ENCODE measurements around the gene PGLYRP1. TPM values are rescaled to one million over a fixed set of nuclear protein-coding genes. Genes with fewer than 3 reads are reported as not detected.

PGLYRP1 gene, protein sequence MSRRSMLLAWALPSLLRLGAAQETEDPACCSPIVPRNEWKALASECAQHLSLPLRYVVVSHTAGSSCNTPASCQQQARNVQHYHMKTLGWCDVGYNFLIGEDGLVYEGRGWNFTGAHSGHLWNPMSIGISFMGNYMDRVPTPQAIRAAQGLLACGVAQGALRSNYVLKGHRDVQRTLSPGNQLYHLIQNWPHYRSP
- total RNA-seq, result not detected
- long read RNA-seq, result 0 reads

DNA sequence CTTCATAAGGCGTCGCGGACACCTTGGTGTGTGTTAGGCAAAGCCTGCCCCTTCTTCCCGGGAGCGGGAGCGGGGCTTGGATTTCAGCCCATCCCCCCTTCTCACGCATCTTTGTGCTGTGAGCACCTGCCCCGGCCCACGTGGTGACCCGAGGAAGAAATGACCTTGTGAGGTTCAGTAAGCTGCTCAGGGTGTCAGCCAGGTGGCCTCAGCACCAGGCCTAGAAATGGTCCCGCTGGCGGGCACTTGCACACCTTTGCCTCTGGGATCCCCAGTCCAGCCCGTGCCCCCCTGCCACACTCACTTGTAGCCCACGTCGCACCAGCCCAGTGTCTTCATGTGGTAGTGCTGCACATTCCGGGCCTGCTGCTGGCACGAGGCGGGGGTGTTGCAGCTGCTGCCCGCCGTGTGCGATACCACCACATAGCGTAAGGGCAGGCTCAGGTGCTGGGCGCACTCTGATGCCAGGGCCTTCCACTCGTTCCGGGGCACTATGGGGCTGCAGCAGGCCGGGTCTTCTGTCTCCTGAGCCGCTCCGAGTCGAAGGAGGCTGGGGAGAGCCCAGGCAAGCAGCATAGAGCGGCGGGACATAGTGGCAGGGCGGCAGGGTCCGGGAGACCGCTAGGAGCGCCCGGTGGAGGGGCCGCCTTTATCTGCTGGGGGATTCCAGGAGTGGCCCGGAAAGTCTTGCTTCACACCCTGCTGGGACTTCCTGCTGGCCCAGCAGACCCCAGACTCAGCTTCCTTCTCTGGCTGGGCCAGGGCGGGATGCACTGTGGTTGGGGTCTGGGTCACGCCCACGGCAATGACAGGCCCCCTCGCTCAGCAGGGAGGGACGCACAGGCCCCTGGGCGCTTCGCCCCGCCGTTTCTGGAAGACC lies at the start of gene PGLYRP1:
PGLYRP1 (minus strand) TSS at position 623 of the 880 bp plus-strand sequence; CDS start at position 591, 32 bp downstream.
- ATAC-seq (ENCODE audit: poor library complexity) (no peak), DNase-seq (no peak)

DNA sequence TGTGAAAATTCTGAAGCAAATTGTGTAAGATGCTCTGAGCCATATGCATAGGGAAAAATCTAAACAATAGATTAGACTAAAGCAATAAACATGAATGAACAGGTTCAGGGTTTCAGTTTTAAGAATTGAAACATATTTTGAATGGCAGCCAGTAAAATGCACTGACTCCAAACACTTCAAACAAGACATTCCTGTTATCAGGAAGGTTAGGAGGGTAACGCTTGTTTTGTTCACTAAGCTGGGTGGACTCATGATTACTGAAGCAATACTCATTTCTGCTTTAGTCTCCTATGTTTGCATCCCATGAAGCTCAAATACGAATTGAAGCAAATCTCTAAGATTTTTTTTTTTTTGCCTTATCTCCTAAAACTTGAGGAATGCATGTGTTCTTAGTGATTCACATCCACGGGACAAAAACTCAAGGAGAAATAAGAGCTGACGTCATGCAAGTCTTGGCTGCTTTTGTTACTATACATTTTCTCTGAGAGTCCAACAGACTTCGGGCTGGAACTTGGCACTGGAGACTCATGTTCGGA lies 47.0 kb upstream of the PGLYRP1 start:
- intact Hi-C loops (cut with DNase I), result no loop called here
- ATAC-seq (ENCODE audit: poor library complexity) (no peak), DNase-seq (no peak)

More for the DNA sequence above, at the start of gene PGLYRP1:
- intact Hi-C loops (cut with DNase I), result loop anchor here (10.0 kb wide), 1 partner anchor 172 kb away; no protein-coding TSS in a partner anchor

DNA sequence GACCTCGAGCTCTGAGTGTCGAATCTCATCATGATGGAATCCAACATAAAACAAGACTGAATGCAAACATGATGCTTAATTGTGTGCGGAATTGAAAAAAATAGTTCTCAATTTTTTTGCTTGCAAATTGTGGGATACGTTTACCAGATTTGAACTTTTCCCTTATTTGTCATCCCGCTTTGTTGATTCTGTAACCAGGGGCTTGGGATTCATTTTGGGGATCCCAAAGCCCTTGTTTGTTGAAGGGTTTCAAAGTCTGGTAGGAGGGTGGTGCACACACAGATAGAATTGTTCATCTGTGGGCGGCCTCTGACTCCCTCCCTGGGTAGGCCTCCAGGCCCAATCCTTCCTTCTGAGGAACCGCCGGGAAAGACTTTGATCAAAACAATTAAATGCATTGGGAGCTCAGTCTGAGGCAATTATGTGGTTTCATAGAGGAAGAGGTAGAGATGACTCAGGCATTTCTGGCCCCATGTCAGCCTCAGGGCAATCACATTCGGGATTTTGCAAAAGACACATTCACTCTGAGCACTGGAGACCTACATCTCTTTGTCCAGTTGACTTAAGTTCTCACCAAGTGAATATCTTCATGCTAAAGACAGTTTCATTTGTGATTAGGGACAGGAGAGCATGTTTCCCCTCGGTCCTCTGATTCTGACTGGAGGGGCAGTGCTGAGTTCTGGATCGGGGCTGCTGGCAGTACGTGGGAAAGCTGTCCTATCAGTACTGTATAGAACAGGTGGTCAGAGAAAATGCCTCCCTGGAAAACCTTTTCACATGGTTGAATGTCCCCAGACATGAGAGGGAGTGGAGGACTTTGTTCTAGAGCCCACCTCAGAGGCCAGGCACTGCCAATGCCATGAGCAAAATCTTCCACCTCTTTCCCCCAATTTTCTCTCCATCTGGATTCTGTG lies 45.7 kb upstream of the PGLYRP1 start:
- intact Hi-C loops (cut with DNase I), result no loop called here
- ATAC-seq (ENCODE audit: poor library complexity) (no peak), DNase-seq (no peak)

DNA sequence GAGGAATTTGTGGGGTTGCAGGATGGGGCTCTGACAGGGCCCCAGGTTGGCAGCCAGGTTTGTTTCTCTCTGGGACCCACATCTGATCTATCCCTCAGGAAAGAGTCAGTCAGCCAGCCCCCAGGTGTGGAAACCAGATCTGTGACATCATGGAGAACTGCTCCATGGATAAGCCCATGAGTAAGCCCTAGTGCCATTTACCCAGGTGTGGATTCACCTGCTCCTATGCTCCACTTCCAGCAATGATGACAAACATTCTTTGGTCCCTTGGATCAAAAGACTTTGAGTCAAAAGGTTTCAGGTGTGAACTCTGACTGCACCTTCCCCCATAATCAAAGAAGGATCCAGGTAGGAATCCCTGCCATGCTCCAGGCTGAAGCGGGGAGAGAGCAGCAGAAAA lies 44.8 kb upstream of the PGLYRP1 start:
- intact Hi-C loops (cut with DNase I), result no loop called here
- no peak for ATAC-seq (ENCODE audit: poor library complexity)
- no peak for DNase-seq

DNA sequence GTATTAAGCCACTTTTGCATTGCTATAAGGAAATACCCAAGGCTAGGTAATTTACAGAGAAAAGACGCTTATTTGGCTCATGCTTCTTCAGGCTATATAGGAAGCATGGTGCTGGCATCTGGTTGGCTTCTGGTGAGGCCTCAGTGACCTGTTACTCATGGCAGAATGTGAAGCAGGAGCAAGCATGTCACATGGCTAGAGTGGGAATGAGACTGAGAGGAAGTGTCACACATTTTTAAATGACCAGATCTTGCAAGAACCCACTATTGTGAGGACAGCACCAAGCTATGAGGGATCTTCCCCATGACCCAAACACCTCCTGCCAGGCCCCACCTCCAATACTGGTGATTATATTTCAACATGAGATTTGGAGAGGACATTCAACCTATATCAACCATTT lies 43.6 kb upstream of the PGLYRP1 start:
- intact Hi-C loops (cut with DNase I), result no loop called here

DNA sequence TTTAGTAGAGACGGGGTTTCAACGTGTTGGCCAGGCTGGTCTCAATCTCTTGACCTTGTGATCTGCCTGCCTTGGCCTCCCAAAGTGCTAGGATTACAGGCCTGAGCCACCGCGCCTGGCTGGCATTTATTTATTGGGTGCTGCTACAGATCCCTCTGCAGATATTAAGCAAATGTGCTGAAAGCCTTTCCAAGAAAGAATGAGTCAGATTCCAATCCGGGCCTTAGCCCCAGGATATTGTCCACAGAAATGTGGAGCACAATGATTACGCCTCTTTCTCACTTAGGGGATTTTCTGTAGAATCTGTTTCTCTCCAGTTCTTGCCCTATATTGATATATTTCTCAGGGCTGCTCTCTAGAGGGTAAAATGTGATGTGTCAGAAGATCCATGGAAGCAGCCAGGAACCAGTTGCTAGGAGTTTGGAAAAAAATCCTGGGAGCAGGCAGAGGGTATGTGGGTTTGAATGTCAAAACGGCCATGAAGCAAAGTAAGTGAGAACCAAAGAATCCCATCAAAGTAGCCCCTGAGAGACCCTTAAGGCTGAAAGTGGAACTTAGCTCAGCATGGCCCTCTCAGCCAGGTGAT lies 42.7 kb upstream of the PGLYRP1 start:
- intact Hi-C loops (cut with DNase I), result no loop called here
- DNase-seq (no peak), ATAC-seq (ENCODE audit: poor library complexity) (no peak)

More for the DNA sequence above, 43.6 kb upstream of the PGLYRP1 start:
- ATAC-seq (ENCODE audit: poor library complexity) (no peak), DNase-seq (no peak)

DNA sequence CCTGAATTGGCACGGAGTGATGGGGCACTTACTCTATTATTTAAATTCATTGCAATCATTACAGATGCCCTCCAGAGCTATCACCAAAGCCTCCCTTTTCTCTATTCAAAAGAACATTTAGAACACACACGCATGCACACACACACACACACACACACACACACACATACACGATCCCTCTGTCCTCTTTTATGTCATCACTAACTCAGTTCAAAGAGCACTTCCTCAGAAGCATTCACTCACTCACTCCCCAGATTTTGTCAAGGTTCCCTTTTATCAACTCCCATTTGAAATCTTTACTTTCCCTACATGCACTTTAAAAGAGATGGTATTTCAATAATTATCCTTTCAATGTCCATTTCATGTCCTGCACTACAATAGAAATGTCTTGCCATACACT lies 40.3 kb upstream of the PGLYRP1 start:
- DNase-seq (no peak), ATAC-seq (ENCODE audit: poor library complexity) (no peak)
- intact Hi-C loops (cut with DNase I), result no loop called here

DNA sequence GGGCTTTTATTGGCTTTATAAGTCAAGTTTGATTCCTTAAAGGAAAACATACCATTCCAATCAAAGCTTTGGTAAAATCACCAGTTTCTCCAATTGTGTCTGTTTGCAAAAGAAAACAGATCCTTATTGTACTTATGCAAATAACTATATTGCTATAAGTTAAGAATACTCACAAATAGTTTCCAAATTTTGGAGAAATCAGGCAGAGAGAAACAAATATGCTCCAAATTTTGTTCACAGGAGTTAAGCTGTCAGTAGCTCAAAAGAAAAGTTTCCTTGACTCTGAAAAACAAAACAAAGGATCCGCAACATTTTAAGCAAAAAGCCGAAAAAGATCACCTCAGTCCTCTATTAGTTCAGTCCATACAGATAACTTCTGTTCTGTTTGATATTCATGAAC lies 37.2 kb upstream of the PGLYRP1 start:
- ATAC-seq (ENCODE audit: poor library complexity) (no peak), DNase-seq (no peak)
- intact Hi-C loops (cut with DNase I), result no loop called here

DNA sequence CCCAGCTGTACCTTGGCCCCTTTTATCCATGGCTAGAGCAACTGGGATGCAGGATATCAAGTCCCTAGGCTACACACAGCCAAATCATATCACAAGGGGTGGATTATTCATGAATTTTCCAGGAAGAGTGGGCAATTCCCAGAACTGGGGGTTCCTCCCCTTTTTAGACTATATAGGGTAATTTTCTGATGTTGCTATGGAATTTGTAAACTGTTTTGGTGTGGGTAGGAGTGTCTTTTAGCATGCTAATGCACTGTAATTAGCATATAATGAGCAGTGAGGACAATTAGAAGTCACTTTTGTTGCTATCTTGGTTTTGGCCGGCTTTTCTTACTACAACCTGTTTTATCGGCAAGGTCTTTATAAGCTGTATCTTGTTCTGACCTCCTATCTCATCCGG lies 35.9 kb upstream of the PGLYRP1 start:
- ATAC-seq (ENCODE audit: poor library complexity) (no peak), DNase-seq (no peak)
- intact Hi-C loops (cut with DNase I), result no loop called here

DNA sequence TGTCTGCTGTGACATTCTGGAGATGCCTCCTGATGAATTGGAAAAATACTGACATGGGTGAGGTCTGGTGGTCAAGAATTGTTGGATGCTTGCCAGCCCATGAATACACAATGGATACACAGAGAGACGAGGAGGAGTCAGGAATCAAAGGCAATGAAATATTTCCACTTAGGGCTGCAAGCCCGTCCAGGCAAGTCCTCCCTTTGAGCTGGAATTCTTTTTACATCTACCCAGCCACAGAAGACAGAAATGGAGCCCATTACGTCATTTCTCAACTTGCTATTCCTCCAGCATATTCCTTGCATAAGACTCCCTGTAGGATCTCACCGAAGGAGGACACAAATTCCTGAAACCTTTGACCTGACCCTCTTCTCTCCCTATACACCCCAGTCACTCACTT lies 33.7 kb upstream of the PGLYRP1 start:
- intact Hi-C loops (cut with DNase I), result no loop called here
- ATAC-seq (ENCODE audit: poor library complexity) (no peak), DNase-seq (no peak)

DNA sequence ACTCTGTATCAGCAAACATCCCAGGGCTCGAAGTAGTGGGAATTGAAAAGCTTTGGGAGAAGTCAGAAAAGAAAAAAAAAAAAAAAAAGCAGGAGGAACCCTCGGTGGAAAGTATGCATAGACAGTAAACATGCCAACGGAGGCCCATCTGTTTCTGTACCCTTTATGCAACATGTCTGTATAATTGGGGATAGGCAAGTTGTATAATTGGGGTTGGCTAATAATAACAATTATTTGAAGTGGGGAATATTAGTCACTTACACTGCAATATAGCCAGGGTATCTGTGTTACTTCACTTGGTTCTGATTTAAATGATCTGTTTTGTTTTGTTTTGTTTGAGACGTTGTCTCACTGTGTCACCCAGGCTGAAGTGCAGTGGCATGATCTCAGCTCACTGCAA lies 30.0 kb upstream of the PGLYRP1 start:
- ATAC-seq (ENCODE audit: poor library complexity) (no peak), DNase-seq (no peak)
- intact Hi-C loops (cut with DNase I), result no loop called here

DNA sequence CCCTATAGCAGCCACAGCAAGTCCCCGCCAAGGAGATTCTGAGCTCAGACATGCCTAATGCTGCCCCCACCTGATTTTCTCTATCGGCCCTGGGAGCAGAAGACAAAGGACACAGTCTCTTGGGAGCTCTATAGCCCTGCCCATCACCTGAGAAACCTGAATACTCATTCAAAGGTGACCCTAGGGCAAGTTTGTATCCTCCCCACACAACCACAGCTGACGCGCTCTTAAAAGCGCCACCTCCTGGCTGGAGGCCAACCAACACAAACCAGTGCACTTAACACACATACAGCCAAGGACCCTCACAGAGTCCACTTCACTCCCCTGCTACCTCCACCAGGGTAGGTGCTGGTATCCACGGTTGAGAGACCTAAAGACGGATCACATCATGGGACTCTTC lies 26.7 kb upstream of the PGLYRP1 start:
- intact Hi-C loops (cut with DNase I), result no loop called here
- ATAC-seq (ENCODE audit: poor library complexity) (no peak), DNase-seq (no peak)

DNA sequence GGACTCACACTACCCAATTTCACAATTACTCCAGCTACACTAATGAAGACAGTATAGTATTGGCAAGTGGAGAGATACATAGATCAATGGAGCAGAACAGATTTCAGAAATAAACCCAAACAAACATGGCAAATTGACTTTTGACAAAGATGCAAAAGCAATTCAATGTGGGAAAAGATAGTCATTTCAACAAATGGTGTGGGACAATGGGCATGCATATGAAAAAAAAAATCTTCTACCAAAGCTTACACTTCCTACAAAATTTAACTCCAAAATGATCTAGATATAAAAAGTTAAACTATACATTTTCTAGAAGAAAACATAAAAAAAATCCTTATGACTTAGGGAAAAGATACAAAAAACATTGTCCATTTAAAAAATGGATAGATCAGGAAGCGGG lies 20.7 kb upstream of the PGLYRP1 start:
- DNase-seq (no peak), ATAC-seq (ENCODE audit: poor library complexity) (no peak)
- intact Hi-C loops (cut with DNase I), result no loop called here

DNA sequence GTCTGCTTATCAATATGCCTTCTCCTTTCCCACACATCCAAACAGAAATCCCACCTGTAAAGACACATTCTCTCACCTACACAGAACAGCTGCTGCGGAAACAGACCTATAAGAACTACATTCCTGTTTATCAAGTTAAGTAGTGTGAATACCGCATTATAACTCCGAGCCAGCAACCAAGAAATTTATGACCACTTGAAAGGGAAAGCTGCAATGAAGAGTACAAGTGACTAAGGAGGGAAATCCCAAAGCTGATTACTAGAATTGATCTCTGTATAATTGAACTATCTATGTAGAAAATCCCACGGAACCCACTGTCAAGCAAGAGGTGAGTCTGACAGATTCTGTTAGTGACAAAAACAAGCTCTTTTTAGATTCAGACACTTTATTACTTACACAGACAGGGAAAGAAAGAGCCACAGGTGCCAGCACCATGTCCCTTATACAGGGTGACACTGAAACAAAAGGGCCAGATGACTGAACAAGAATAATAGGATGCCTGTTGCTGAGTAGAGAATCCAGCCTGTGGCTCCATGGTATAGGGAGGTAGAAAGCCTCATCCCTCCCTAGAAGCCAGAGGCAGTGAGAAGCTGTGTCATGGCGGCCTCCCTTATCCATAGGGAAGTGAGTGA lies 19.5 kb upstream of the PGLYRP1 start:
- intact Hi-C loops (cut with DNase I), result no loop called here
- DNase-seq, result no peak
- ATAC-seq (ENCODE audit: poor library complexity), result no peak

DNA sequence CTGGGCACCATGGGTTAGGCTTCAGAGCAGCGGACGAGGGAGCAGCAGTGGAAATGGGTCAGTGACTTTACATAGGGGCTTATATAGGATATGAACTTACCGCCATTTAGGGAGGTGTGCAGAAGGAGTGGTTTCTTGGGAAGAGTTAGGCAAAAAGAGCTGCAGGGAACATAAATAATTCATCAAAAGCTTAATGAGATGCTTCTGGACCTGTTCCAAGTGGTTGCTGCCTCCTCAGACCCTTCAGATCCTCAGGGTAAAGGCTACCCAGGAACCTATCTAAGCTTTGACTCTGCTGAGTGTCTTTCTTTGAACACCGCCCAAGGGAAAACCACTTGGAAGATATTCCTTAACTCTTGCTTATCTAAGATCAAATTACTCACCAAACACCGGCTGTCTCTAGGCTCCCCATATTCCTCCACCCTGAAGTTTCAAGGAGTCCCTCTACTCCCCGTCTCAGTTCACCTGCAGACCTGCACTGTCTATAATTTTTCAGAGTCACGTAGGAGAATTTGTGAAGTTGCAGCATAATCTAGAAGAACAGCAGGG lies 18.2 kb upstream of the PGLYRP1 start, which contains the start of gene IGFL4:
IGFL4 (minus strand) TSS at position 51 of the 549 bp plus-strand sequence; CDS start at position 11, 40 bp downstream.
- intact Hi-C loops (cut with DNase I), result no loop called here
- no peak for DNase-seq
- no peak for ATAC-seq (ENCODE audit: poor library complexity)

DNA sequence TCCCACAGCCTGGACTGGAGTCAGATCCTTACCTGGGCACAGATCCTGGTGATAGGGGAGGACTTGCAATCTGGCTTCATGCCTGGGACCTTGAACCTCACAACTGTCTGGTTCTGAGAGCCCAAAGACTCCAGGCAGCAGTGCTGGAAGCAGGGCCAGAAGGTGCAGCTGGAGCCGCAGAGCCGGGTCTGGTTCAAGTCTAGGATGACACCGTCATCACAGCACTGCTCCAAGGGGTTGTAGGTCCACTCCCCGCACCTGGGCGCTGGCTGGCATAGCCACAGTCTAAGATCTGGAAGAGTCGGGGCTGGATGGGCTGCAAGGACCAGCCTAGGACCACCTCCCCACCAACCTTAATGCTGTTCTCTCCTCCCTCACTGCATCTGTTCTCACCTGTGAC lies 17.3 kb upstream of the PGLYRP1 start:
- ATAC-seq (ENCODE audit: poor library complexity) (no peak), DNase-seq (no peak)
- intact Hi-C loops (cut with DNase I), result no loop called here

DNA sequence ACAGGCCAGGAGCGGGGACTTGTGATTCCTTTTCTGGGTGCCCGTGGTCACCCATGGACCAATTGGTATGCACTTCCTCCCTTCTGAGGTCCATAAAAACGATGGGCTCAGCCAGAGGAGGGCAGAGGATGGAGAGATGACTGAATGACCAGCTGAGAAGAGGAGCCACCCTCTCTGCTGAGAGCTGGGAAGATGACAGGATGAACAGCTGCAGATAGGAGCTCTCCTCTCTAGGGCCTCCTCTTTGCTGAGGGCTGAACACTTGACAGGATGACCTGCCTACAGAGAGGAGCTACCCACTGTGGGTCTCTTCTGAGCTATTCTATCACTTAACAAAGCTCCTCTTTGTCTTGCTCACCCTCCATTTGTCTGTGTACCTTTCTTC lies 13.9 kb upstream of the PGLYRP1 start:
- no peak for ATAC-seq (ENCODE audit: poor library complexity)
- no peak for DNase-seq
- intact Hi-C loops (cut with DNase I), result no loop called here

Data from Right ventricle myocardium superior (tissue), 1 donor.